Ascending aorta (tissue), 2 donors: ENCODE results near the gene UBL7. TPM values are rescaled to one million over a fixed set of nuclear protein-coding genes. Genes with fewer than 3 reads are reported as not detected.
A peak's percentile ranks its signal among the peaks of the same experiment; 100 is the strongest.

Source experiments
- DNase-seq, 2 donors: peaks; one replicate each; pipeline ENCODE4 v3.0.0-alpha.2; 2019; ENCODE audit warnings: low spot score in 2 of 2
- H3K27ac ChIP-seq, 2 donors: fragments of 200-600 bp; sonication (generic); one replicate each; pipeline ENCODE4 v1.5.1; 2016 to 2017; ENCODE audit warnings: mild to moderate bottlenecking in 1 of 2
- H3K27me3 ChIP-seq: fragments of 200-600 bp; sonication (generic); one replicate; pipeline ENCODE4 v1.5.1; 2017
- H3K36me3 ChIP-seq, 2 donors: fragments of 200-600 bp; sonication (generic); one replicate each; pipeline ENCODE4 v1.5.1; 2016
- H3K4me1 ChIP-seq, 2 donors: fragments of 200-600 bp; sonication (generic); one replicate each; pipeline ENCODE4 v1.5.1; 2016 to 2017; ENCODE audit warnings: mild to moderate bottlenecking in 1 of 2
- H3K4me3 ChIP-seq, 2 donors: fragments of 200-600 bp; sonication (generic); one replicate each; pipeline ENCODE4 v1.5.1; 2016 to 2017; ENCODE audit warnings: mild to moderate bottlenecking in 1 of 2
- H3K9me3 ChIP-seq, 2 donors: fragments of 200-600 bp; sonication (generic); one replicate each; pipeline ENCODE4 v1.5.1; 2016
- intact Hi-C: fragments of 100-400 bp; cut with DNase I; formaldehyde crosslinking; loops from one replicate; pipeline ENCODE4 v1.15.1; 2023
- total RNA-seq: library from RNA; depleted of rRNA; stranded (reverse); fragments of >200 nt; gene quantifications from one replicate; pipeline ENCODE4 v1.1.0, GENCODE V29; 2016
- TF ChIP-seq, protein P1 (sequence below), 3 experiments: fragments of 200-600 bp in 2 of 3; fragments of 450-650 bp in 1 of 3; sonication (generic) in 2 of 3; IDR thresholded peaks; one replicate each; pipeline ENCODE4 v1.5.1; 2016 to 2019; ENCODE audit warnings: antibody characterized with exemption in 3 of 3, mild to moderate bottlenecking in 1 of 3, moderate library complexity in 1 of 3

Gene UBL7
- total RNA-seq, 1 donor from 2014 or later = 63.4 TPM

GRCh38 chr15:74422652-74423430 is 38.1 kb downstream of the UBL7 start:
- Histone ChIP-seq H3K9me3 (no peaks in the 10 kb centered on the region), H3K27ac (peak overlapping the region; percentile 53 to 69), H3K36me3 (no peaks in the 10 kb centered on the region), H3K4me1 (peaks cover 0 to 10% of the 10 kb centered on the region in 2 donors), H3K27me3 (no peaks in the 10 kb centered on the region), H3K4me3 (no peak overlapping the region)
- TF ChIP-seq, protein P1, sequence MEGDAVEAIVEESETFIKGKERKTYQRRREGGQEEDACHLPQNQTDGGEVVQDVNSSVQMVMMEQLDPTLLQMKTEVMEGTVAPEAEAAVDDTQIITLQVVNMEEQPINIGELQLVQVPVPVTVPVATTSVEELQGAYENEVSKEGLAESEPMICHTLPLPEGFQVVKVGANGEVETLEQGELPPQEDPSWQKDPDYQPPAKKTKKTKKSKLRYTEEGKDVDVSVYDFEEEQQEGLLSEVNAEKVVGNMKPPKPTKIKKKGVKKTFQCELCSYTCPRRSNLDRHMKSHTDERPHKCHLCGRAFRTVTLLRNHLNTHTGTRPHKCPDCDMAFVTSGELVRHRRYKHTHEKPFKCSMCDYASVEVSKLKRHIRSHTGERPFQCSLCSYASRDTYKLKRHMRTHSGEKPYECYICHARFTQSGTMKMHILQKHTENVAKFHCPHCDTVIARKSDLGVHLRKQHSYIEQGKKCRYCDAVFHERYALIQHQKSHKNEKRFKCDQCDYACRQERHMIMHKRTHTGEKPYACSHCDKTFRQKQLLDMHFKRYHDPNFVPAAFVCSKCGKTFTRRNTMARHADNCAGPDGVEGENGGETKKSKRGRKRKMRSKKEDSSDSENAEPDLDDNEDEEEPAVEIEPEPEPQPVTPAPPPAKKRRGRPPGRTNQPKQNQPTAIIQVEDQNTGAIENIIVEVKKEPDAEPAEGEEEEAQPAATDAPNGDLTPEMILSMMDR (IDR thresholded peaks at IDR 0.05) = no peak
- DNase-seq = peak in 1 of 2 donors; percentile 68
- intact Hi-C loops = no loop called here

- peaks cover 0 to 10% of the 10 kb centered on the region in 2 donors for H3K4me1 ChIP-seq
- no peaks in the 10 kb centered on the region for H3K27me3 ChIP-seq
- no peak for DNase-seq
- peak overlapping the region; percentile 53 to 69 for H3K27ac ChIP-seq
- TF ChIP-seq, protein P1 (IDR thresholded peaks at IDR 0.05) = no peak
- H3K9me3 ChIP-seq = no peaks in the 10 kb centered on the region
- no peaks in the 10 kb centered on the region for H3K36me3 ChIP-seq
- H3K4me3 ChIP-seq = no peak overlapping the region
- intact Hi-C loops = no loop called here
These were observed 38.7 kb downstream of the UBL7 start for GRCh38 chr15:74422265-74422651.

DNA sequence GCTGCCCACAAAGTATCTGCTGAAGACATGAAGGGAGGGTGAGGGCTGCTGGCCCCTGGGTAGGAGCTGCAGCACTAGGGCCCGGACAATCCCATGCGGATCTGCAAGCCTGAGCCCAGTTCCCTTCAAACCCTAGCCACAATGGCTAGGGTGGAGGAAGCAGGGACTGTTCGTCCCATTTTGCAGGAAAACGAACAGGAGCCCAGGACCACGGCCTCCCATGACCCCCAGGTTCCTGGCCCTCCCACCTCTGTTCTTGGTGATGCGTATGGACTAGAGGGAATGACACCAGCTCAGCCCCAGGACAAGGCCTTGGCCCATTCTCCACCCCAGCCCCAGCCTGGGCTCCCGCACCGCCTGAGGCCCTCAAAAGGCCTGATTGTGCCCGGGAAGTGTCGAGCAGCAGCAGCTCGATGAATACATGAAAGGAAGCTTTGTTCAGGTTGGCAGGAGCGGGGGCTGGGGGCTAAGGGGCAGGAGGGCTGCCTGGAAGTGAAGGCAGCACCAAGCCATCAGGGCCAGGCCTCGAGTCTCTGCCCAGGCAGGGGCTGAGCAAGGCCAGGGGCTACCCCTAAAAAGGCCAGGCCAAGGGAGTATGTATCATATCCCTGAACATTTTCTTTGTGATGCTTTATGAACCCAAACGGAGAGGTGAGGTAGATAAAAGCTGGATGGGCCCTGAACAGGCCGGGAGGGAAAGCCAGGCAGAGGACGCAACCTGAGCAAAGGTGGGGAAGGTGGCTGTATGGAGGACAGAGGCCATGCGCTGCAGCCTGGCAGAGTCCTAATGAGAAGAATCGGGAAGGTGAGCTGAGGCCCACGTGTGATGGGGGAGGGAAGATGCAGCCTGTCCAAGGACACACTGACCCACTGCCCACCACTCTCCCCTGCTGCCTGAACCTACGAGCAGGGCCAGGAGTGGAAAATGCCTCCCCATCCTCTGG is 39.4 kb downstream of the UBL7 start:
- Histone ChIP-seq H3K27ac (peak overlapping the region in 1 of 2 donors; percentile 69), H3K4me1 (peaks cover 0 to 10% of the 10 kb centered on the region in 2 donors), H3K4me3 (no peak overlapping the region), H3K36me3 (no peaks in the 10 kb centered on the region), H3K27me3 (no peaks in the 10 kb centered on the region), H3K9me3 (no peaks in the 10 kb centered on the region)
- intact Hi-C loops = no loop called here
- TF ChIP-seq, protein P1 (IDR thresholded peaks at IDR 0.05) = no peak
- DNase-seq = no peak

GRCh38 chr15:74420193-74420905 is 40.6 kb downstream of the UBL7 start:
- no peak overlapping the region for H3K4me3 ChIP-seq
- DNase-seq = no peak
- H3K4me1 ChIP-seq = peaks cover 0 to 10% of the 10 kb centered on the region in 2 donors
- H3K27me3 ChIP-seq = no peaks in the 10 kb centered on the region
- H3K36me3 ChIP-seq = no peaks in the 10 kb centered on the region
- intact Hi-C loops = no loop called here
- no peak overlapping the region for H3K27ac ChIP-seq
- no peaks in the 10 kb centered on the region for H3K9me3 ChIP-seq
- TF ChIP-seq, protein P1 (IDR thresholded peaks at IDR 0.05) = no peak

GRCh38 chr15:74419432-74419831 is 41.5 kb downstream of the UBL7 start:
- no peak for DNase-seq
- H3K4me3 ChIP-seq = no peak overlapping the region
- H3K27ac ChIP-seq = no peak overlapping the region
- no peaks in the 10 kb centered on the region for H3K27me3 ChIP-seq
- no peaks in the 10 kb centered on the region for H3K36me3 ChIP-seq
- peaks cover 0 to 10% of the 10 kb centered on the region in 2 donors for H3K4me1 ChIP-seq
- intact Hi-C loops = no loop called here
- no peaks in the 10 kb centered on the region for H3K9me3 ChIP-seq
- TF ChIP-seq, protein P1 (IDR thresholded peaks at IDR 0.05) = no peak
